ENCODE data around the gene KIRREL3.
A peak's percentile ranks its signal among the peaks of the same experiment; 100 is the strongest.

KIRREL3 gene

GRCh38 chr11:126456783-126457542, 543.6 kb downstream of the KIRREL3 start:
- DNase-seq = no peak

- no peak for DNase-seq
These were observed 544.5 kb downstream of the KIRREL3 start for GRCh38 chr11:126456089-126456488.

- no peak for DNase-seq
These were observed 548.1 kb downstream of the KIRREL3 start for GRCh38 chr11:126452241-126453101.

- no peak for DNase-seq
These were observed 549.3 kb downstream of the KIRREL3 start for GRCh38 chr11:126451211-126451802.

- no peak for DNase-seq
These were observed 549.8 kb downstream of the KIRREL3 start for GRCh38 chr11:126450806-126451205.

GRCh38 chr11:126450198-126450597, 550.4 kb downstream of the KIRREL3 start:
- no peak for DNase-seq

GRCh38 chr11:126446581-126446980, 554.0 kb downstream of the KIRREL3 start:
- no peak for DNase-seq

GRCh38 chr11:126444072-126444471, 556.5 kb downstream of the KIRREL3 start:
- DNase-seq = no peak

GRCh38 chr11:126443120-126443519, 557.5 kb downstream of the KIRREL3 start:
- peak; percentile 39 for DNase-seq

- DNase-seq = peak; percentile 56
These were observed 559.6 kb downstream of the KIRREL3 start for GRCh38 chr11:126440792-126441514.

- DNase-seq = no peak
These were observed 560.3 kb downstream of the KIRREL3 start for GRCh38 chr11:126440276-126440675.

GRCh38 chr11:126438691-126439090, 561.9 kb downstream of the KIRREL3 start:
- no peak for DNase-seq

GRCh38 chr11:126438272-126438671, 562.3 kb downstream of the KIRREL3 start:
- no peak for DNase-seq

GRCh38 chr11:126437731-126438130, 562.8 kb downstream of the KIRREL3 start:
- no peak for DNase-seq

GRCh38 chr11:126436209-126436755, 564.3 kb downstream of the KIRREL3 start:
- no peak for DNase-seq

GRCh38 chr11:126434950-126435335, 565.6 kb downstream of the KIRREL3 start:
- DNase-seq = no peak

- DNase-seq = no peak
These were observed 566.3 kb downstream of the KIRREL3 start for GRCh38 chr11:126433989-126434949.

- no peak for DNase-seq
These were observed 567.2 kb downstream of the KIRREL3 start for GRCh38 chr11:126433244-126433846.

- no peak for DNase-seq
These were observed 568.0 kb downstream of the KIRREL3 start for GRCh38 chr11:126432525-126432924.

- no peak for DNase-seq
These were observed 568.5 kb downstream of the KIRREL3 start for GRCh38 chr11:126432065-126432461.
